Activated CD8-positive, alpha-beta T cell treated with anti-CD3 and anti-CD28 coated beads, Interleukin-2, amount 10 ng/mL, durations not matched to agents 7 days and 5 days (primary cell): ENCODE measurements around the gene LIME1. TPM values are rescaled to one million over a fixed set of nuclear protein-coding genes. Genes with fewer than 3 reads are reported as not detected.
A peak's percentile ranks its signal among the peaks of the same experiment; 100 is the strongest.

Source experiments
- ATAC-seq: fragments of 150-1000 bp; cut with Tn5 transposase; one replicate; pipeline ENCODE4 v1.10.0; 2021; ENCODE audit warnings: moderate library complexity
- CTCF ChIA-PET: fragments of 350-600 bp; sonication (Branson Sonifier 250); formaldehyde crosslinking; loops from one replicate; lab custom pipeline; 2021; ENCODE audit warnings: antibody characterized with exemption; lab: Charles Lee
- POLR2A ChIA-PET: fragments of 350-600 bp; sonication (Branson Sonifier 250); formaldehyde crosslinking; loops from one replicate; lab custom pipeline; 2021; ENCODE audit warnings: antibody characterized with exemption; lab: Charles Lee
- DNase-seq: peaks from one replicate; pipeline ENCODE4 v3.0.0-alpha.2; 2020
- H3K27ac Mint-ChIP-seq: one replicate; pipeline ENCODE4 v1.8.0; 2021; ENCODE audit warnings: mild to moderate bottlenecking, mixed read lengths
- H3K27me3 Mint-ChIP-seq: one replicate; pipeline ENCODE4 v1.8.0; 2021; ENCODE audit warnings: low read depth, mixed read lengths
- H3K36me3 Mint-ChIP-seq: one replicate; pipeline ENCODE4 v1.8.0; 2021; ENCODE audit warnings: low read depth, mixed read lengths
- H3K4me1 Mint-ChIP-seq: one replicate; pipeline ENCODE4 v1.8.0; 2021; ENCODE audit warnings: low read depth, mixed read lengths
- H3K4me3 Mint-ChIP-seq: one replicate; pipeline ENCODE4 v1.8.0; 2021; ENCODE audit warnings: mild to moderate bottlenecking, mixed read lengths
- H3K9me3 Mint-ChIP-seq: one replicate; pipeline ENCODE4 v1.8.0; 2022; ENCODE audit warnings: mixed read lengths; ENCODE audit not compliant: insufficient read depth
- total RNA-seq, 2 experiments: library from RNA; stranded (reverse); gene quantifications; one replicate each; pipeline ENCODE4 v1.2.3, GENCODE V29; 2021

Gene LIME1
- total RNA-seq, 2 experiments from 2014 or later, result 163 to 165 TPM

GRCh38 chr20:63749597-63750508 lies 13.4 kb downstream of the LIME1 start:
- Mint-ChIP-seq H3K36me3 (no peaks in the 10 kb centered on the region), H3K4me3 (no peak overlapping the region), H3K27ac (peak overlapping the region; percentile 92), H3K9me3 (no peaks in the 10 kb centered on the region), H3K4me1 (peaks cover 26% of the 10 kb centered on the region), H3K27me3 (peaks cover 2% of the 10 kb centered on the region)
- POLR2A ChIA-PET, result interaction anchor here (0.6 to 3.0 kb wide), 3 partner anchors 9 to 143 kb away, joined by 3 to 14 read pairs (median 8); partner anchors contain the start of genes ARFRP1 and ZGPAT
- no peak for DNase-seq
- no peak for ATAC-seq
- CTCF ChIA-PET, result interaction anchor here (1.5 to 2.7 kb wide), 2 partner anchors 36 to 42 kb away, joined by 6 to 8 read pairs; partner anchors contain the start of genes ARFRP1 and ZGPAT

GRCh38 chr20:63750807-63751470 lies 14.5 kb downstream of the LIME1 start:
- peak overlapping the region; percentile 66 for H3K4me3 Mint-ChIP-seq
- ATAC-seq, result peak; percentile 78

GRCh38 chr20:63751471-63752271 lies 15.2 kb downstream of the LIME1 start:
- Mint-ChIP-seq H3K36me3 (no peaks in the 10 kb centered on the region), H3K4me1 (peaks cover 36% of the 10 kb centered on the region), H3K4me3 (peak overlapping the region; percentile 66), H3K9me3 (no peaks in the 10 kb centered on the region), H3K27ac (peak overlapping the region; percentile 92), H3K27me3 (peaks cover 2% of the 10 kb centered on the region)
- POLR2A ChIA-PET, result interaction anchor here (1.4 to 1.7 kb wide), 3 partner anchors 15 to 230 kb away, joined by 4 to 8 read pairs (median 5); partner anchors contain the start of genes ARFRP1, LIME1 and ZGPAT
- no peak for ATAC-seq
- CTCF ChIA-PET, result interaction anchor here (0.8 to 2.7 kb wide), 6 partner anchors 11 to 44 kb away, joined by 3 to 8 read pairs (median 4); partner anchors contain the start of genes ARFRP1, LIME1 and ZGPAT
- DNase-seq, result peak; percentile 57

More at GRCh38 chr20:63750807-63751470, 14.5 kb downstream of the LIME1 start:
- CTCF ChIA-PET, result interaction anchor here (0.8 to 2.7 kb wide), 5 partner anchors 10 to 43 kb away, joined by 3 to 8 read pairs (median 4); partner anchors contain the start of genes ARFRP1, LIME1 and ZGPAT
- H3K4me1 Mint-ChIP-seq, result peaks cover 29% of the 10 kb centered on the region
- H3K27ac Mint-ChIP-seq, result peak overlapping the region; percentile 92
- peak; percentile 81 for DNase-seq
- H3K36me3 Mint-ChIP-seq, result no peaks in the 10 kb centered on the region
- H3K27me3 Mint-ChIP-seq, result peaks cover 2% of the 10 kb centered on the region
- POLR2A ChIA-PET, result interaction anchor here (1.4 to 3.0 kb wide), 4 partner anchors 10 to 230 kb away, joined by 4 to 14 read pairs (median 6); partner anchors contain the start of genes ARFRP1, LIME1 and ZGPAT
- no peaks in the 10 kb centered on the region for H3K9me3 Mint-ChIP-seq

GRCh38 chr20:63752411-63753101 lies 16.1 kb downstream of the LIME1 start:
- CTCF ChIA-PET, result interaction anchor here (1.0 kb wide), 1 partner anchor 12 kb away, joined by 3 read pairs; no protein-coding TSS in a partner anchor
- Mint-ChIP-seq H3K36me3 (no peaks in the 10 kb centered on the region), H3K9me3 (no peaks in the 10 kb centered on the region), H3K27ac (no peak overlapping the region), H3K4me1 (peaks cover 44% of the 10 kb centered on the region), H3K4me3 (no peak overlapping the region), H3K27me3 (peaks cover 6% of the 10 kb centered on the region)
- ATAC-seq, result no peak
- no peak for DNase-seq
- POLR2A ChIA-PET, result no interaction called here

GRCh38 chr20:63753381-63753780 lies 16.9 kb downstream of the LIME1 start:
- peaks cover 48% of the 10 kb centered on the region for H3K4me1 Mint-ChIP-seq
- H3K36me3 Mint-ChIP-seq, result no peaks in the 10 kb centered on the region
- H3K27me3 Mint-ChIP-seq, result peaks cover 9% of the 10 kb centered on the region
- DNase-seq, result no peak
- no peak overlapping the region for H3K27ac Mint-ChIP-seq
- H3K4me3 Mint-ChIP-seq, result no peak overlapping the region
- H3K9me3 Mint-ChIP-seq, result no peaks in the 10 kb centered on the region
- no peak for ATAC-seq
- CTCF ChIA-PET, result interaction anchor here (1.7 kb wide), 1 partner anchor 32 kb away, joined by 4 read pairs; no protein-coding TSS in a partner anchor
- POLR2A ChIA-PET, result interaction anchor here (1.2 kb wide), 1 partner anchor 109 kb away, joined by 3 read pairs; no protein-coding TSS in a partner anchor

GRCh38 chr20:63754008-63754407 lies 17.5 kb downstream of the LIME1 start:
- Mint-ChIP-seq H3K9me3 (no peaks in the 10 kb centered on the region), H3K4me1 (peaks cover 48% of the 10 kb centered on the region), H3K27ac (peak overlapping the region; percentile 37), H3K4me3 (no peak overlapping the region), H3K27me3 (peaks cover 11% of the 10 kb centered on the region), H3K36me3 (no peaks in the 10 kb centered on the region)
- no peak for ATAC-seq
- ChIA-PET CTCF (interaction anchor here (1.7 kb wide), 1 partner anchor 32 kb away, joined by 4 read pairs; no protein-coding TSS in a partner anchor), POLR2A (interaction anchor here (1.2 kb wide), 1 partner anchor 108 kb away, joined by 3 read pairs; no protein-coding TSS in a partner anchor)
- DNase-seq, result no peak

GRCh38 chr20:63755933-63756647 lies 19.6 kb downstream of the LIME1 start:
- no peak for ATAC-seq
- Mint-ChIP-seq H3K9me3 (no peaks in the 10 kb centered on the region), H3K27ac (peak overlapping the region; percentile 67), H3K27me3 (peaks cover 19% of the 10 kb centered on the region), H3K4me1 (peaks cover 33% of the 10 kb centered on the region), H3K4me3 (no peak overlapping the region), H3K36me3 (no peaks in the 10 kb centered on the region)
- ChIA-PET POLR2A (interaction anchor here (1.4 kb wide), 1 partner anchor 15 kb away, joined by 3 read pairs; no protein-coding TSS in a partner anchor), CTCF (interaction anchor here (0.9 to 1.1 kb wide), 2 partner anchors 109 to 218 kb away, joined by 3 read pairs; partner anchors contain the start of gene TPD52L2)
- DNase-seq, result no peak

- Mint-ChIP-seq H3K27ac (peak overlapping the region; percentile 67), H3K27me3 (peaks cover 19% of the 10 kb centered on the region), H3K4me3 (no peak overlapping the region), H3K4me1 (peaks cover 30% of the 10 kb centered on the region), H3K36me3 (no peaks in the 10 kb centered on the region), H3K9me3 (no peaks in the 10 kb centered on the region)
- ChIA-PET POLR2A (interaction anchor here (1.4 kb wide), 1 partner anchor 16 kb away, joined by 3 read pairs; no protein-coding TSS in a partner anchor), CTCF (no interaction called here)
- ATAC-seq, result peak; percentile 70
- DNase-seq, result peak; percentile 78
These were observed 20.2 kb downstream of the LIME1 start for GRCh38 chr20:63756648-63756991.

GRCh38 chr20:63758152-63758551 lies 21.7 kb downstream of the LIME1 start:
- Mint-ChIP-seq H3K4me1 (peaks cover 22% of the 10 kb centered on the region), H3K27ac (peak overlapping the region; percentile 6), H3K4me3 (no peak overlapping the region), H3K27me3 (peaks cover 29% of the 10 kb centered on the region), H3K36me3 (no peaks in the 10 kb centered on the region), H3K9me3 (no peaks in the 10 kb centered on the region)
- ChIA-PET POLR2A (no interaction called here), CTCF (no interaction called here)
- DNase-seq, result no peak
- no peak for ATAC-seq
